HepG2 (cell line): ENCODE results near the gene TBC1D16. TPM values are rescaled to one million over a fixed set of nuclear protein-coding genes. Genes with fewer than 3 reads are reported as not detected.

Experiments used
- ATAC-seq: fragments of 200-7000 bp; cut with Tn5 transposase; 3 replicates; pipeline ENCODE4 v1.9.1; 2020; ENCODE audit warnings: mild to moderate bottlenecking, moderate library complexity
- BruUV-seq: library from RNA; stranded (reverse); fragments of 400-500 nt; replicated peaks from 2 replicates; lab custom pipeline; 2021; lab: Mats Ljungman, UMichigan
- CTCF ChIA-PET: fragments of 300-600 bp; formaldehyde crosslinking; extraction: SDS; loops from one replicate; lab custom pipeline; 2021; ENCODE audit warnings: low total read pairs, inconsistent platforms, low intra/inter-chr PET ratio; lab: Yijun Ruan, JAX
- POLR2A ChIA-PET: fragments of 350-600 bp; sonication (Branson Sonifier 250); formaldehyde crosslinking; loops from one replicate; lab custom pipeline; 2020; ENCODE audit warnings: antibody characterized with exemption, inconsistent platforms; lab: Yijun Ruan, JAX
- DNase-seq: peaks from one replicate; pipeline ENCODE4 v3.0.0-alpha.2; 2015; ENCODE audit warnings: low spot score
- FAIRE-seq: peaks from 3 replicates; lab custom pipeline; 2011; peaks lifted over from hg19 to GRCh38; lab: Jason Lieb, UNC
- H2AFZ ChIP-seq: one replicate; pipeline ENCODE4 v1.6.1; 2011; ENCODE audit warnings: low read length, inconsistent platforms
- H3K27ac ChIP-seq: fragments of 300-600 bp; 3 replicates; pipeline ENCODE4 v1.8.0; 2011; ENCODE audit warnings: mixed run types, mild to moderate bottlenecking, mixed read lengths, low read length, inconsistent platforms; ENCODE audit not compliant: insufficient read depth; ENCODE audit errors: extremely low read length
- H3K27me3 ChIP-seq, 2 experiments: fragments of 200-600 bp in 1 of 2; 2 replicates in 1 of 2; 3 replicates in 1 of 2; pipeline versions ENCODE4 v1.6.0 to v1.8.0; 2011; ENCODE audit warnings: low read length in 2 of 2, mild to moderate bottlenecking in 2 of 2, moderate library complexity in 2 of 2, inconsistent platforms in 1 of 2; ENCODE audit not compliant: insufficient read depth in 2 of 2, control insufficient read depth in 1 of 2
- H3K36me3 ChIP-seq, 2 experiments: fragments of 200-600 bp in 1 of 2; replicated peaks in 1 of 2; 2 replicates in 1 of 2; 3 replicates in 1 of 2; pipeline versions ENCODE4 v1.5.1 to v1.8.0; 2011; ENCODE audit warnings: low read length in 2 of 2, inconsistent platforms in 1 of 2; ENCODE audit not compliant: insufficient read depth in 2 of 2, control insufficient read depth in 1 of 2
- H3K4me1 ChIP-seq: 2 replicates; pipeline ENCODE4 v1.5.1; 2012; ENCODE audit warnings: low read length, inconsistent platforms; ENCODE audit not compliant: insufficient read depth
- H3K4me2 ChIP-seq: 2 replicates; pipeline ENCODE4 v1.6.0; 2011; ENCODE audit warnings: low read depth, low read length, inconsistent platforms
- H3K4me3 ChIP-seq, 3 experiments: fragments of 200-600 bp in 1 of 3; sonication (generic), shearing (Covaris generic) in 1 of 3; replicated peaks in 1 of 3; 2 replicates each; pipeline ENCODE4 v1.5.1; 2011 to 2016; ENCODE audit warnings: low read length in 3 of 3, inconsistent platforms in 2 of 3, low read depth in 2 of 3, mild to moderate bottlenecking in 2 of 3, control low read depth in 1 of 3, mixed read lengths in 1 of 3; ENCODE audit not compliant: insufficient read depth in 1 of 3
- H3K79me2 ChIP-seq: one replicate; pipeline ENCODE4 v1.6.1; 2011; ENCODE audit warnings: low read length, inconsistent platforms; ENCODE audit not compliant: insufficient read depth
- H3K9ac ChIP-seq: 2 replicates; pipeline ENCODE4 v1.6.0; 2011; ENCODE audit warnings: mild to moderate bottlenecking, low read depth, low read length, inconsistent platforms; ENCODE audit not compliant: insufficient read depth
- H3K9me3 ChIP-seq: 2 replicates; pipeline ENCODE4 v1.5.1; 2012; ENCODE audit warnings: mild to moderate bottlenecking, low read length
- H4K20me1 ChIP-seq: 2 replicates; pipeline ENCODE4 v1.6.0; 2011; ENCODE audit warnings: inconsistent platforms, mild to moderate bottlenecking, low read length, moderate library complexity; ENCODE audit not compliant: insufficient read depth
- BRF2 ChIP-seq: sonication (generic); formaldehyde crosslinking; IDR thresholded peaks from 2 replicates; pipeline ENCODE4 v1.8.1; 2022; ENCODE audit warnings: mild to moderate bottlenecking, missing genetic modification reagents
- EHMT2 ChIP-seq: fragments of 200-600 bp; sonication (generic); IDR thresholded peaks from 2 replicates; pipeline ENCODE4 v1.7.0; 2017; ENCODE audit warnings: antibody characterized with exemption, low read depth, low read length, borderline replicate concordance
- GPN1 ChIP-seq: sonication (generic); formaldehyde crosslinking; IDR thresholded peaks from 2 replicates; pipeline ENCODE4 v1.5.1; 2020; ENCODE audit warnings: missing genetic modification reagents, borderline replicate concordance
- KDM4B ChIP-seq: sonication (generic); formaldehyde crosslinking; IDR thresholded peaks from 2 replicates; pipeline ENCODE4 v1.4.0; 2020; ENCODE audit warnings: missing genetic modification reagents
- SOX5 ChIP-seq: IDR thresholded peaks from 2 replicates; pipeline ENCODE4 v1.6.1; 2016; ENCODE audit warnings: borderline replicate concordance
- TCF7 ChIP-seq: sonication (generic); IDR thresholded peaks from 2 replicates; pipeline ENCODE4 v1.6.1; 2016; ENCODE audit warnings: antibody characterized with exemption, low read depth
- ZNF33A ChIP-seq: sonication (generic); formaldehyde crosslinking; IDR thresholded peaks from 2 replicates; pipeline ENCODE4 v1.5.1; 2020; ENCODE audit warnings: missing genetic modification reagents, mild to moderate bottlenecking, moderate library complexity, borderline replicate concordance
- ZNF543 ChIP-seq: sonication (generic); formaldehyde crosslinking; IDR thresholded peaks from 2 replicates; pipeline ENCODE4 v1.4.0; 2020; ENCODE audit warnings: mild to moderate bottlenecking, missing genetic modification reagents
- ZNF564 ChIP-seq: sonication (generic); formaldehyde crosslinking; IDR thresholded peaks from 2 replicates; pipeline ENCODE4 v1.8.1; 2023; ENCODE audit warnings: mild to moderate bottlenecking, missing genetic modification reagents
- WGBS: methylation state at CpG from one replicate; pipeline ENCODE4 v1.1.6; 2017; ENCODE audit warnings: low lambda C conversion rate; 5-methylcytosine and 5-hydroxymethylcytosine counted together
- in situ Hi-C: cut with HindIII; loops from 2 replicates; pipeline ENCODE4 v1.10.0; 2017; ENCODE audit warnings: low pct_unique_long_range_greater_than_20kb; ENCODE audit not compliant: extremely low pct_ligation_motif_present
- intact Hi-C: fragments of 100-400 bp; cut with micrococcal nuclease; formaldehyde crosslinking; loops from one replicate; pipeline ENCODE4 v1.10.0; 2022; ENCODE audit not compliant: unreplicated experiment
- polyA plus RNA-seq, 8 experiments: library from polyadenylated mRNA; depleted of rRNA in 3 of 8; stranded (reverse) in 7 of 8; unstranded in 1 of 8; fragments of >200 nt; fragmentation: Illumina TruSeq in 4 of 8; extraction: Trizol in 4 of 8; gene quantifications; 2 replicates each; pipeline versions ENCODE4 v1.2.1 to v1.2.3, GENCODE V29; 2011 to 2016; ENCODE audit warnings: low read depth in 4 of 8, missing spikeins in 1 of 8, mixed read lengths in 1 of 8; ENCODE audit not compliant: insufficient read depth in 1 of 8
- total RNA-seq, 5 experiments: library from RNA; depleted of rRNA; stranded (reverse); fragments of >200 nt; fragmentation: Illumina TruSeq; extraction: Trizol; gene quantifications; 2 replicates each; pipeline ENCODE4 v1.2.3, GENCODE V29; 2016; ENCODE audit warnings: low read depth in 1 of 5
- TF ChIP-seq, protein P1 (sequence below): sonication (generic); formaldehyde crosslinking; IDR thresholded peaks from 2 replicates; pipeline ENCODE4 v1.5.0; 2020; ENCODE audit warnings: missing genetic modification reagents

TBC1D16 gene
- total and polyA plus RNA-seq, 2 of the 13 experiments (the other 11 are each of a cell fraction or from before 2014, with no cell fraction given) = 14.9 to 24.9 TPM

DNA sequence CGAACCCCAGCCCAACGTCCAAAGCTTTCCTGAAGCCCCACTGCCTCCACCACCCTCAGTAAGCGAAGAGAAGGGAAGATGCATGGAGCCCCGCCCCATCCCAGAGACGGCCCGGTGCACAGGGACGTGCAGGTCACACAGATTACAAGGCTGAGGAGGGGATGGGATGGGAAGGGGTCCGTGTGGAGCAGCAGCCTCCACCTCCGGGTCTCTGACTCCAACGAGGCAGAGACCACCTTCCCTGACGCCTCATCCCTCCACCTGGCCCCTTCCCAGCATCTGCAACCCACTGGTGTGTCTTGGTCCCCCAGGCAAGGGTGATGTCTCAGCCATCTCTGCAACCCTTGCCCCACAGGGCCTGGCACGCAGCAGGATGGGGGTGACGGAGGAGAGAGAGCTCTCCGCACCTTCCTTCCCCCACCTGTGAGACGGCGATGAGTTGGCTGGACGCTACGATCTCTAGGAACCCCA, 58.5 kb downstream of the TBC1D16 start:
- ChIA-PET CTCF (no interaction called here), POLR2A (interaction anchor here (1.0 kb wide), 1 partner anchor 11 kb away, joined by 3 read pairs; no protein-coding TSS in a partner anchor)
- intact Hi-C loops = no loop called here
- peaks cover 10 to 26% of the 10 kb centered on the region in 2 experiments; a peak in 4 of 5 replicates for H3K36me3 ChIP-seq
- no TSS peak for BruUV-seq
- FAIRE-seq (no peak), DNase-seq (no peak), ATAC-seq (no peak)
- H3K27ac ChIP-seq = no peak overlapping the region
- no peak overlapping the region for H3K9ac ChIP-seq
- no peak overlapping the region for H2AFZ ChIP-seq
- no peaks in the 10 kb centered on the region for H3K27me3 ChIP-seq
- H3K79me2 ChIP-seq = peaks cover 6% of the 10 kb centered on the region
- TF ChIP-seq TCF7 (no peak), KDM4B (no peak), ZNF543 (CRISPR knock-in tag) (no peak), SOX5 (CRISPR knock-in tag) (no peak), GPN1 (CRISPR knock-in tag) (no peak), EHMT2 (no peak), ZNF33A (CRISPR knock-in tag) (no peak), BRF2 (CRISPR knock-in tag) (no peak), ZNF564 (no peak)
- TF ChIP-seq, protein P1, sequence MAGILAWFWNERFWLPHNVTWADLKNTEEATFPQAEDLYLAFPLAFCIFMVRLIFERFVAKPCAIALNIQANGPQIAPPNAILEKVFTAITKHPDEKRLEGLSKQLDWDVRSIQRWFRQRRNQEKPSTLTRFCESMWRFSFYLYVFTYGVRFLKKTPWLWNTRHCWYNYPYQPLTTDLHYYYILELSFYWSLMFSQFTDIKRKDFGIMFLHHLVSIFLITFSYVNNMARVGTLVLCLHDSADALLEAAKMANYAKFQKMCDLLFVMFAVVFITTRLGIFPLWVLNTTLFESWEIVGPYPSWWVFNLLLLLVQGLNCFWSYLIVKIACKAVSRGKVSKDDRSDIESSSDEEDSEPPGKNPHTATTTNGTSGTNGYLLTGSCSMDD = no peak
- no peak overlapping the region for H3K4me3 ChIP-seq
- H3K4me1 ChIP-seq = no peaks in the 10 kb centered on the region
- 94% methylated on average over 17 of the region's 18 CpGs for WGBS
- H3K9me3 ChIP-seq = no peaks in the 10 kb centered on the region
- H3K4me2 ChIP-seq = no peak overlapping the region
- in situ Hi-C loops = no loop called here
- no peaks in the 10 kb centered on the region for H4K20me1 ChIP-seq
